NCI-H69 (cell line): Measurements from ENCODE around the gene TMUB1.

ENCODE experiments used
- DNase-seq: peaks from one replicate; lab custom pipeline; 2025; lab: John Stamatoyannopoulos, UW

The TMUB1 gene

GRCh38 chr7:151085691-151086620, 2.7 kb upstream of the TMUB1 start, which contains the start of gene AGAP3:
TSS of gene AGAP3 (plus strand) at chr7:151086475. CDS start at chr7:151086742, 267 bp downstream.
- peak; percentile 97 for DNase-seq

DNA sequence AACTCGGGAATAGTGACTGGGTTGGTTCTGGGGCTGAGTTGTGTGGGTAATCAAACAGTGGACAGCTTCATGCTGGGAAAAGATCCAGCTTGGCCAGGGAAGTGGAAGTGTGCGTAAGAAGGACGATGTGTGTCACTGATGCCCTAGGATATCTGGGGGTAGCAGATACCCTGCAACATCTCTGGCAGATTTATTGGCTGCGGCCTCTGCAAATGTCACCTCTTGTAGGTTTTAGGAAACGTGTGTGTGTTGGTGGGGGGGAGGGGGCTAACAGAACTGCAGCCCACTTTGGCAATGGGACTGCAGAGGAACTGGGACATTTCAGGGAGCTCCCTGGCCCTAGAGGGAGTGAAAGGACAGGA, 2.0 kb upstream of the TMUB1 start:
- peak; percentile 54 for DNase-seq

DNA sequence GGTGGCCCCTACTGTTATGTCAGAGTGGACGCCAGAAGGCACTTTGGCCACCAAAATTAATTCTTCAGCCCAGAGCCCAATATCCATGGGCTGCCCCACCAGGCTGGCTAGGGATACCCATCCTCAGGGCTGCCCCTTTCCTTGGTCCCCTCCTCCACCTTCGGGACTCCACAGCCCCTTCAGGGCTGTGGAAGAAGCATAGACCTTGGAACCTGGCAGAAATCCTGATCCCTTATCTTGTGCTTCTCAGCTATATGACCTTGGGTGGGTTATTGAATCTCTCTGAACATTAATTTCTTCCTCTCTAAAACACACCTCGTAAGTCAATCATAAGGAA, 499 bp upstream of the TMUB1 start:
- DNase-seq = no peak

DNA sequence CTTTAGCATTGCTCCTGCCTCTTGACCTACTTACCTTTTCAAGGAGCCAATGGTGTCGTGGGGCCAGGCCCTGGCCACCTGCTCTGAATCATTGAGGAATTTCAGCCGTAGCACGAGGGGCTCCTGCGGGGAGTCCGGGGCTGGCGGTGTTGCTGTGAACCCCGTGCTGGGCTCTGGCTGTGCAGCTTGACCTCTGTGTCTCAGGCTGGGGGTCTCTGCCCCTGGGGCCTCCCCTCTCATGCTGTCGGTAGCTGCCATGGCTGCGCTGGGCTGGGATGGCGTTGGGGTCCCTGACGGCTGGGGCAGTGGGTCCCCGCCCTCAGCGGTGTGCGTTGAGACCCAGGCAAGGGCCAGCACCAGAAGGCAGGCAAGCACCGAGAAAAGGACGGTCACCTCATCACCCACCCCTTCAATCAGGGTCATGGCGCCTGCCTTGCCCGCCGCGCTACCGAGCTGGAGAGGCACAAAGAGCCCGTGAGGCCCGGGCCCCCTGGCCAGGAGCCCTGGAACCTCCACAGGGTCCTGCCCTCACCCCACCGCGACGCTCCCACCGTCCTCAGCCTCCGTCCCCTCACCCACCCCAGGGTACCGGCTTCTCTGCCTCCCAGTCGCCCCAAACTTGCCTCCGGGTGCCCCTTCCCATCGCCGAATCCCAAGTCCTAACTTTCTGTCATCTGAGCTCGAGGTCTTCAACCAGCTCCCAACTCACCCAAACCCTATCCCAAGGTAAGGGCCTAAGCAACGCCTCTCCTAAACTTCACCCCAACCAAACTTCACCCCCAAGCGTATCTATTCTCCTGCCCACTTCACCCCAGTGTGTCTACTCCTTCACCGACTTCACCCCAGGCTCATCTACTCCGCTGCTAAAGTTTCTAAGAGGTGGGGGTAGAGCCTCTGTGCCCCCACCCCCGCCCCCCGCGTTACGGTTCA, 887 bp downstream of the TMUB1 start:
- no peak for DNase-seq

DNA sequence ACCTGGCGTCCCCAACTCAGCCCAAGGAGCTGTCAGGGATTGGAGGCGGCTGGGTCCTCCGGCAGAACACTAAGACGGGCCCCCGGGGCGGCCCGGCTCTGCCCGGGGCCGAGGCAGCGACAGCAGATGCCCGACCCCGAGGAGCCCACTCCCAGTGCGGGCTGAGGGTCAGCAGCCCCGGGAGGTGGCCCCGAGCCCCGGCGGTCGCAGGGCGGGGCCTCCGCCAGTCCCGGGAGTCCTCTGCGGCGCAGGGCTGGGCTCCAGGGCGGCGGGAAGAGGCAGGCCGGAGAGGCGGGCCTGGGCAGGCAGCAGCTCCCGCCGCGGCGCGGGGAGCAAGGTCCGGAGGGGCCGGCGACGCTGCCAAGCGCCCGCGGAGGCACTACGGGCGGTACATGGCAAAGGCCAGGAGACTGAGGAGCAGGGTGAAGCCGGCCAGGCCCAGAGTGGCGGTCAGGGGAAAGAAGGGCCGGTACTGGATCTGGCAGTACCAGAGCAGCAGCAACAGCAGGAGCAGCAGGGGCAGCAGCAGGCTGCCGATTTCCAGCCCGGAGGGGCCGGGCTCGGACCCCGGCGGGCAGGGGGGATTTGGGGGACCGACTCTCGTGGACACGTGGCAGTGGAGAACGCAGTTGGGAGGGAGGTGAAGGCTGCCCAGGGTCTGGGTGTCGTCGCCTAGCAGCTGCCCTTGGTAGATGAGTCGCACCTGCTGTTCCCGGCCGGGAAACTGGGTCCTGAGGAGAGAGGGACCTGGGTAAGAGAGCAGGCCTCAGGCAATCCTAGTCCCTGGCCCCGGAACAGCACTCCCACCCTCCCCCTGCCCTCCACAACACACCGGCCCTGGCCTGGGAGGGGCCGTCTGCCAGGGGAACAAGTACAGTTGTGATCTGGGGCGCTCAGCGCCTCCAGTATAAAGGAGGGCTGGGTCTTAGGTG, 1.9 kb downstream of the TMUB1 start:
- DNase-seq = peak; percentile 74

DNA sequence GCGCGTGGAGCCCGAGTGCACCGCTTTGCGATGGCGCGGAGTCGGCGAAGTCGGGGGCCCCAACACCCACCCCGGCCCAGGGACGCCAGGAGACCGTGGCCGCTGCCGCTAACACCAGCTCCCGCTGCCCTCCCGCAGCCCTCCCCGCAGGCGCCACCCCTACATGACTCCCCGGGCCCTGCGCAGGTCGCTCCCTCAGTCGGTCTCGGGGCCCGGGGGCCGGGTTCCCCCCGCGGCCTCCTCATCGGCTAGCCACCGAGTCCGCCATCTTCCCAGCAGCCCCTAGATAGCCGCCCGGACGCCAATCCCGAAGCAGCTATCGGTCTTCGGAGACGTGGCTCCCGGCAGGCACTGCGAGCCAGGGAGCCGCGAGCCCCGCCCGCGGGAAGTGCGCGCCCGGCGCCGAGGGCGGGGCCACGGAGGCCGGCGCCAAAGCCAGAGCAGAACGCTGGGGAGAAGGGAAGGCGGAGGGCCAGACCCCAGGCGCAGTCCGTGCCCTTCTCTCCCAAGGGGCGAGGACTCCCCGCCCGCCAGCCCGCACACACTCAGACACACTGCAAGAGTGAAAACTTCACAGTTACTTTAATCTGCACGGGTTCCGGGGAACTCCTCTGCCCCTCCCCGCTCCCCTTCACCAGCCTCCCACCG, 2.6 kb downstream of the TMUB1 start, which contains the start of gene FASTK:
TSS of gene FASTK (minus strand) at position 288 of the 648 bp plus-strand sequence. CDS start at position 245, 43 bp downstream.
- peak; percentile 97 for DNase-seq

DNA sequence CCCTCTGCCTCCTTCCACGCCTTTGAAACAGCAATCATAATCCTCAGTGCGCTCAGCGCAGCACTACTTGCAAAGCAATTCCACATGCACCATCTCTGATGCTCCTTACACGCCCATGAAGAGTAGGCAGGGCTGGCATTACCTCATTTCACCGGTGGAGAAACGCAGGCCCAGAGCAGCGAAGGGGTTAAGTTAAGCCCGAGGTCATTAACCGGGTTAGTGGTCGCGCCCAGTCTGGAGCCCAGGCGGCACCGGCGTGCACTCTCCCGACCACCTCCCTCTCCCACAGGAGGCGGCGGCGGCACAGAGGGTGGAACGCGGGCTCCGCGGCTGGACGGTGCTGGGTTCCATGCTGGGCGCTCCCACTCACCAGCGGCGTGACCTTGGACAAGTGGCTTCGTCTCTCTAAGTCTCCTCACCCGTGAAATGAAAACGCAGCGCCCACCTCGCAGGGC, 3.2 kb downstream of the TMUB1 start:
- DNase-seq = peak; percentile 54

DNA sequence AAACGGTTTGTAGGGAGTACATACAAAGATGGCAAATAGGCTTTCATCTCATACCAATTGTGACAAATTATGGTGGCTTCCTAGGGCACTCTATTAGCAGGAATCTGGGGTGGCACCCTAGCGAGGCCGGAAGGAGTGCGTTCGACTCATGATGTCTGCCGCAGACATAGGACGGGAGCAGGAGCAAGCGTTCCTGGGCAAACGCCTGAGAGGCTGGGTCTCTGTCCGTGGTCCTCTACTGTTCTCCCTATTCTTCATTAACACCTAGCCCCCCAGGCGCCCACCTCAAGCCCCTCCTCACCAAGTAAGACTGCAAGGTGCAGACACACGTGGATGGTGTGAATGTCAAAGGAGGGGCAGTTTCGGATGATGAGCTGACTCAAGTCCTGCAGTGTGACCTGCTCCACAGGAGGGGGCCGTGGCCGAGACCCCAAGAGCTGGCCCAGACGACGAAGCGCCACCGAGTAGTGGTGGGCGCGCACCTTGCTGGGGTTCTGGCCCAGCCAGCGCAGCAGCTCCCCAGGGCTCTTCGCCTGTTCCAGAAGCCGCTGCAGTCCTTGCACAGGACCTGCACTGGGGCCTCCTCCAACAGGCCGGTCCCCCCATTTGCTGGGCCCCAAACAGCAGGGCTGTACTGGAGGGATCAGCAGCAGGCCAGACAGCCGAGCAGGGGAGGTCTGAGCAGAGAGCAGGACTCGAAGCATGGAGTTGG, 3.9 kb downstream of the TMUB1 start:
- DNase-seq = no peak

GRCh38 chr7:151078233-151079040, 4.9 kb downstream of the TMUB1 start:
- peak; percentile 22 for DNase-seq

- no peak for DNase-seq
These were observed 5.5 kb downstream of the TMUB1 start for GRCh38 chr7:151077705-151078232.

- DNase-seq = peak; percentile 41
These were observed 6.2 kb downstream of the TMUB1 start for GRCh38 chr7:151076863-151077704.

DNA sequence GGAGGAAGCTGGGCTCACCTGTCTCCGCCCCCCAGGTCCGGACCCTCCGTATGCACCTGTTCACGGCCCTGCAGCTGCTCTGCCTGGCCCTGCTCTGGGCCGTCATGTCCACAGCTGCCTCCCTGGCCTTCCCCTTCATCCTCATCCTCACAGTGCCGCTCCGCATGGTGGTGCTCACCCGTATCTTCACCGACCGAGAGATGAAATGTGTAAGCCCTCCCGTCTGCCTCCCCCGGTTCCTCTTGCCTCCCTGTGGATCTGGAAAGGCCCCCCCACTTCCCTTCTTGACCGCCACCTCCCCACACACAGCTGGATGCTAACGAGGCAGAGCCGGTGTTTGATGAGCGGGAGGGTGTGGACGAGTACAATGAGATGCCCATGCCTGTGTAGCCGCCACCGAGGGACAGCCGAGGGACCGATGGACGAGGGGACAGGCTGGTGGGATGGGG, 7.3 kb downstream of the TMUB1 start:
- no peak for DNase-seq

DNA sequence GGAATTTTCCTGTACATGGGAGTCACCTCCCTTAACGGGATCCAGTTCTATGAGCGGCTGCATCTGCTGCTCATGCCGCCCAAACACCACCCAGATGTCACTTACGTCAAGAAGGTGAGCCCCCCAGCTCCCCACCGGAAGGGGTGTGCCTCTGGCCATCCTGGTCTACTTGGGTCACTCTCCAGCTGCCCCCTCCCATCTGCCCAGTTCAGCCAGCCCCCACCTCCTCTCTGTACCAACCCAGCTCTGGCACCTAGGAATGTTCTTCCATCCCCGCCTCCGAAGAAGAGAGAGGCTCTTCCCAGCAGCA, 7.7 kb downstream of the TMUB1 start:
- DNase-seq = no peak

DNA sequence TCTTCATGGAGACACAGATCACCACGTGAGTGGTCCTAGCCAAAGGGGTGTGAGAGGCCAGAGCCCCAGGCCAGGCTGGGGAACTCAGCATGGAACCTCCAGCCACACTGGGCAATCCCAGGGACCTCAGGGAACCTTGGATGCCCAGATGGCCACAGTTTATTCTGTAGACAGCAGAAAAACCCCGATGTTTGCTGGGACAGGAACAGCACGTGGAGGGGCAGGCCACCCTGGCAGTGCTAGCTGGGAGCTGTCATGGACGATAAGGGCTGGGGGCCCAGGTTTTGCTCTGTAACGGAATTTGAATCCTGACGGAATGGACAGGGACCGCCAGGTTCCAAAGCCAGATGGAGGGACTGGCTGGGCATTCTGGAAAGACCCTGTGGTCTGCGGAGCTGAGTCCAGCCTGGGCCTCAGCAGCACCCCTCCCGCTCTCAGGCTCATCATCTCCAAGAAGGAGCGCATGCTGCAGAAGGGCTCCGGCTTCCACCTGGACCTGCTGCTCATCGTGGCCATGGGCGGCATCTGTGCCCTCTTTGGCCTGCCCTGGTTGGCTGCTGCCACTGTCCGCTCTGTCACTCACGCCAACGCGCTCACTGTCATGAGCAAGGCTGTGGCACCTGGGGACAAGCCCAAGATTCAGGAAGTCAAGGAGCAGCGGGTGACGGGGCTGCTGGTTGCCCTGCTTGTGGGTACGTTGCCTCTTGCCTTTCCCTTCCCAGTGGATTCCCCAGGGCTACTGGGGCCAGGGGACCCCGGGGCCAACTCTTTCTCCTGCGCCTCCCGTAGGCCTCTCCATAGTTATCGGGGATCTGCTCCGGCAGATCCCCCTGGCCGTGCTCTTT, 8.3 kb downstream of the TMUB1 start:
- DNase-seq = no peak

DNA sequence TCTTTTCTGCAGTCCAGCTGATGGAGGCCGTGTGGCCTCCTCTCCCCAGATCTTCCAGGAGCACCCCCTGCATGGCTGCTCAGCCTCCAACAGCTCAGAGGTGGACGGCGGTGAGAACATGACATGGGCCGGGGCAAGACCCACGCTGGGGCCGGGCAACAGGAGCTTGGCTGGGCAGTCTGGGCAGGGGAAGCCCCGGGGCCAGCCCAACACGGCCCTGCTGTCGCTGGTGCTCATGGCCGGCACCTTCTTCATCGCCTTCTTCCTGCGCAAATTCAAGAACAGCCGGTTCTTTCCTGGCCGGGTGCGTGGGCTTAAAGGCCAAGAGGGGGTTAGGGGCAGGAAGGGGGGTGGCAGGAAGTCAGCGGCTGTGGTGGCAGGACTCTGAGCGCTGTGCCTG, 9.3 kb downstream of the TMUB1 start:
- DNase-seq = no peak

- no peak for DNase-seq
These were observed 12.0 kb downstream of the TMUB1 start for GRCh38 chr7:151071032-151071866.

GRCh38 chr7:151070574-151070960, 12.7 kb downstream of the TMUB1 start:
- DNase-seq = no peak
